Astrocyte of the spinal cord (primary cell): ENCODE measurements around the gene THUMPD3.
A peak's percentile ranks its signal among the peaks of the same experiment; 100 is the strongest.

Experiments
- DNase-seq: peaks from one replicate; pipeline ENCODE4 v3.0.0; 2011; ENCODE audit warnings: low read depth, low spot score
- H3K4me3 ChIP-seq: 2 replicates; pipeline ENCODE4 v1.5.1; 2011; ENCODE audit warnings: low read depth, mild to moderate bottlenecking, low read length, moderate library complexity
- in situ Hi-C: cut with HindIII; loops from 2 replicates; pipeline ENCODE4 v1.10.0; 2017; ENCODE audit warnings: low sequenced_read_pairs
- TF ChIP-seq, protein P1 (sequence below): IDR thresholded peaks from 2 replicates; pipeline ENCODE4 v1.5.1; 2012; ENCODE audit warnings: low read depth, mild to moderate bottlenecking, low read length, inconsistent platforms

The THUMPD3 gene

DNA sequence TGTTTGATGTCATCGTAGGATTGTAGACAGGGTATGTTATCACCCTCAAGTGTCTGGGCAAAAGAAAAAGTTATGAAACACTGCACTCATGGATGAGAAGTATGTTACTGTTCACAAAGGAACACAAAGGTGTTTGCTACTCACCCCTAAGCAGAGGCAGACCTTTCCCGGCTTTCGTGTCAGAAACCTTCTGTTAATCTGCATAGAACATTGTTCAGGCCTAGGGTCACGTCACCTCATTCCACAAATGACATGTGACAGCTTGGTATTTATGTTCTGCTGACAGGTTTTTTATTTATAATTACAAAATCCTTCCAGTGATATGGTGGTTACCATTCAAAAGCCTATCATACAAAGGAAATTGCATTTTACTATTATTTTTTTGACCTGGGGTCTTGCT is 16.5 kb downstream of the THUMPD3 start:
- in situ Hi-C loops = no loop called here
- H3K4me3 ChIP-seq = no peak overlapping the region
- no peak for DNase-seq
- TF ChIP-seq, protein P1, sequence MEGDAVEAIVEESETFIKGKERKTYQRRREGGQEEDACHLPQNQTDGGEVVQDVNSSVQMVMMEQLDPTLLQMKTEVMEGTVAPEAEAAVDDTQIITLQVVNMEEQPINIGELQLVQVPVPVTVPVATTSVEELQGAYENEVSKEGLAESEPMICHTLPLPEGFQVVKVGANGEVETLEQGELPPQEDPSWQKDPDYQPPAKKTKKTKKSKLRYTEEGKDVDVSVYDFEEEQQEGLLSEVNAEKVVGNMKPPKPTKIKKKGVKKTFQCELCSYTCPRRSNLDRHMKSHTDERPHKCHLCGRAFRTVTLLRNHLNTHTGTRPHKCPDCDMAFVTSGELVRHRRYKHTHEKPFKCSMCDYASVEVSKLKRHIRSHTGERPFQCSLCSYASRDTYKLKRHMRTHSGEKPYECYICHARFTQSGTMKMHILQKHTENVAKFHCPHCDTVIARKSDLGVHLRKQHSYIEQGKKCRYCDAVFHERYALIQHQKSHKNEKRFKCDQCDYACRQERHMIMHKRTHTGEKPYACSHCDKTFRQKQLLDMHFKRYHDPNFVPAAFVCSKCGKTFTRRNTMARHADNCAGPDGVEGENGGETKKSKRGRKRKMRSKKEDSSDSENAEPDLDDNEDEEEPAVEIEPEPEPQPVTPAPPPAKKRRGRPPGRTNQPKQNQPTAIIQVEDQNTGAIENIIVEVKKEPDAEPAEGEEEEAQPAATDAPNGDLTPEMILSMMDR = no peak

GRCh38 chr3:9380014-9380413 is 17.2 kb downstream of the THUMPD3 start:
- in situ Hi-C loops = no loop called here
- TF ChIP-seq, protein P1 = no peak
- H3K4me3 ChIP-seq = no peak overlapping the region
- no peak for DNase-seq

- TF ChIP-seq, protein P1 = no peak
- peak; percentile 51 for DNase-seq
- in situ Hi-C loops = no loop called here
- no peak overlapping the region for H3K4me3 ChIP-seq
Observed at GRCh38 chr3:9384141-9384828, 21.4 kb downstream of the THUMPD3 start.

- TF ChIP-seq, protein P1 = no peak
Observed at GRCh38 chr3:9385187-9386077, 22.6 kb downstream of the THUMPD3 start.

DNA sequence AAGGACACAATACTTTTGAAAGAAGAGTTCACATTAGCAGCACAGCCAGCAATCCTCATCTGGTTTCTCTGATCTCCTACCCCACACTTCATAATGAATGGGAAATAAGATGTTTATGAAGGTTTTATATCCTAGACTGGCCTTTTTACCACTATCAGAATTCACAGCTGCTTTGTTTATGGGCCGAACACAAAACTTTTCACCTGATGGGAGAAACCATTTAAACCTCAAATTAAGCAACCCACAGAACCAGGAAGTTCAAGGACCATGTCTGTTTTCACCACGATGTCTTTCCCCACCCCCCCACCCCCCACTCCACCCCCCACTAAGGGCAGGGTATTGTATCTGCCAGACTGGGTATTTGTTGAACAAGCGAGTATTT is 23.2 kb downstream of the THUMPD3 start:
- DNase-seq = no peak
- in situ Hi-C loops = no loop called here
- TF ChIP-seq, protein P1 = no peak
- H3K4me3 ChIP-seq = no peak overlapping the region

More at GRCh38 chr3:9385187-9386077, 22.6 kb downstream of the THUMPD3 start:
- in situ Hi-C loops = no loop called here
- no peak overlapping the region for H3K4me3 ChIP-seq
- no peak for DNase-seq

DNA sequence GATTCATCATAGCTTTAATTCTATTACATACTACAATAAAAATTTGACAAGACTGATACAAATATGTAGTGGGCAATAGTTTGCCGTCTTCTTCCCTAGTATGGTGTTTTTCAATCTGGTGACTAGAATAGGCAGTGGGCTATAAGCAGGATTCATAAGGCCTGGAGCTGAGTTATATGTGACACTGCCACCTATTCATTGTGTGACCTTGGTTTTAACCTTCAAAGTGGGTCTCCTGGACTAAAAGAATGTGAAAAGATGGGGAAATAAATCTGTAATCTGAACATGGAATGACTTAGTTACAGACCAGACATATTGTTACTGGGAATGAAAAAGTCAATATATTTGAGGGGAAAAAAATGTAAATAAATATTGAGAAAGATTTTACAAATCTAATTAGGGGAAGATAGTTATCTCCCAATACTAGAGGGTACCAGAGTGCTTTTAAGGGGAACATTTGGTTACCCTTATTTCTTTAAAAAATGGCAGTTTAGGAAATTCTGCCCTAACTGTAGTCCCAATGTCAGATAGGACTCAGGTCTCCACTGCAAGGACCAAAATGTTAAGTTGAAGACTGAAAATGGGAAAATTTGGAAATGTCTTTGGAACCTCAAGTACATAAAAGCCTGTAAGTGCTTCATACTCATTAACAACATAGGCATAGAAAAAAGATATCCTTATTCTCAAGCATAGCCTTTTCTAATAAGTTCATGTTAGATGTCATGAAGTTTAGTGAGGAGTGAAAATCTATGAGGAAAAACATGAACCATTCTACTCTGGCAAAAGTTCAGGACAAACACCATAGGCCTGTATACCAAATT is 23.9 kb downstream of the THUMPD3 start:
- no peak overlapping the region for H3K4me3 ChIP-seq
- TF ChIP-seq, protein P1 = no peak
- DNase-seq = no peak
- in situ Hi-C loops = no loop called here
